Endothelial cell of umbilical vein (primary cell): ENCODE measurements around the gene NRF1. TPM values are rescaled to one million over a fixed set of nuclear protein-coding genes. Genes with fewer than 3 reads are reported as not detected.

Source experiments
- BruUV-seq: library from RNA; stranded (reverse); fragments of 400-500 nt; replicated peaks from 2 replicates; lab custom pipeline; 2021; lab: Mats Ljungman, UMichigan
- CTCF ChIA-PET: fragments of 300-600, 350-600 bp; sonication (Branson Sonifier 250); formaldehyde crosslinking; loops from one replicate; lab custom pipeline; 2021; ENCODE audit warnings: antibody characterized with exemption, inconsistent platforms; lab: Charles Lee
- POLR2A ChIA-PET: fragments of 300-600, 350-600 bp; sonication (Branson Sonifier 250); formaldehyde crosslinking; loops from one replicate; lab custom pipeline; 2021; ENCODE audit warnings: antibody characterized with exemption, inconsistent platforms; lab: Charles Lee
- DNase-seq: peaks from one replicate; pipeline ENCODE4 v3.0.0-alpha.2; 2011; ENCODE audit warnings: low read depth, low spot score
- FAIRE-seq: peaks from 2 replicates; lab custom pipeline; 2011; peaks lifted over from hg19 to GRCh38; lab: Jason Lieb, UNC
- H2AFZ ChIP-seq: 2 replicates; pipeline ENCODE4 v1.6.0; 2012; ENCODE audit warnings: low read depth, low read length, control low read depth, inconsistent platforms
- H3K27ac ChIP-seq: 2 replicates; pipeline ENCODE4 v1.5.1; 2011; ENCODE audit warnings: low read depth, mild to moderate bottlenecking, control low read depth, low read length, moderate library complexity; ENCODE audit not compliant: insufficient read depth
- H3K27me3 ChIP-seq, 2 experiments: 2 replicates each; pipeline versions ENCODE4 v1.6.0 to v1.6.1; 2011; ENCODE audit warnings: low read length in 2 of 2, mixed read lengths in 1 of 2; ENCODE audit not compliant: control insufficient read depth in 2 of 2, insufficient read depth in 2 of 2
- H3K36me3 ChIP-seq, 2 experiments: 2 replicates in 1 of 2; 3 replicates in 1 of 2; pipeline ENCODE4 v1.5.1; 2011; ENCODE audit warnings: low read length in 2 of 2, mild to moderate bottlenecking in 1 of 2, moderate library complexity in 1 of 2; ENCODE audit not compliant: control insufficient read depth in 2 of 2, insufficient read depth in 2 of 2; ENCODE audit errors: extremely low read depth in 1 of 2
- H3K4me1 ChIP-seq: 3 replicates; pipeline ENCODE4 v1.5.1; 2011; ENCODE audit warnings: mild to moderate bottlenecking, low read length; ENCODE audit not compliant: control insufficient read depth, insufficient read depth; ENCODE audit errors: extremely low read depth
- H3K4me2 ChIP-seq: 2 replicates; pipeline ENCODE4 v1.6.1; 2011; ENCODE audit warnings: low read length, control low read depth, mixed read lengths; ENCODE audit not compliant: insufficient read depth
- H3K4me3 ChIP-seq, 3 experiments: fragments of 200-600 bp in 1 of 3; sonication (generic), shearing (Covaris generic) in 1 of 3; replicated peaks in 1 of 3; 2 replicates each; pipeline ENCODE4 v1.5.1; 2011 to 2016; ENCODE audit warnings: control low read depth in 3 of 3, low read length in 3 of 3, mild to moderate bottlenecking in 2 of 3, inconsistent platforms in 1 of 3, low read depth in 1 of 3, moderate library complexity in 1 of 3; ENCODE audit not compliant: insufficient read depth in 1 of 3
- H3K79me2 ChIP-seq: 2 replicates; pipeline ENCODE4 v1.6.0; 2012; ENCODE audit warnings: low read length, inconsistent platforms; ENCODE audit not compliant: control insufficient read depth, insufficient read depth
- H3K9ac ChIP-seq: replicated peaks from 2 replicates; pipeline ENCODE3; 2011; ENCODE audit warnings: low read length, control low read depth; ENCODE audit not compliant: insufficient read depth; ENCODE audit errors: extremely low read depth
- H3K9me1 ChIP-seq: replicated peaks from 3 replicates; pipeline ENCODE4 v1.6.0; 2011; ENCODE audit warnings: mild to moderate bottlenecking, low read length; ENCODE audit not compliant: control insufficient read depth, insufficient read depth; ENCODE audit errors: extremely low read depth
- H3K9me3 ChIP-seq: replicated peaks from 2 replicates; pipeline ENCODE4 v1.5.1; 2012; ENCODE audit warnings: low read length, inconsistent platforms; ENCODE audit not compliant: control insufficient read depth, insufficient read depth
- H4K20me1 ChIP-seq: replicated peaks from 2 replicates; pipeline ENCODE3; 2011; ENCODE audit warnings: mild to moderate bottlenecking, low read length; ENCODE audit not compliant: control insufficient read depth, insufficient read depth; ENCODE audit errors: extremely low read depth
- EZH2 ChIP-seq: IDR thresholded peaks from 2 replicates; pipeline ENCODE4 v1.6.1; 2012; ENCODE audit warnings: borderline replicate concordance, low read depth, mild to moderate bottlenecking, moderate library complexity, low read length, inconsistent platforms; ENCODE audit not compliant: severe bottlenecking
- FOS ChIP-seq: IDR thresholded peaks from 2 replicates; pipeline ENCODE4 v1.6.1; 2011; ENCODE audit warnings: mild to moderate bottlenecking, low read length, moderate library complexity, borderline replicate concordance; ENCODE audit not compliant: insufficient read depth
- GATA2 ChIP-seq: IDR thresholded peaks from 2 replicates; pipeline ENCODE4 v1.7.0; 2011; ENCODE audit warnings: low read depth, mild to moderate bottlenecking, moderate library complexity, mixed read lengths, low read length; ENCODE audit not compliant: insufficient read length, insufficient read depth
- JUN ChIP-seq: IDR thresholded peaks from 2 replicates; pipeline ENCODE4 v1.6.1; 2011; ENCODE audit warnings: borderline replicate concordance, low read depth; ENCODE audit not compliant: insufficient read length, insufficient read depth
- MYC ChIP-seq: IDR thresholded peaks from one replicate; pipeline ENCODE4 v1.6.1; 2011; ENCODE audit warnings: mild to moderate bottlenecking, low read depth, low read length
- POLR2A ChIP-seq: IDR thresholded peaks from 2 replicates; pipeline ENCODE4 v1.6.1; 2012; ENCODE audit warnings: low read depth, mild to moderate bottlenecking, control low read depth, low read length
- POLR2AphosphoS5 ChIP-seq: IDR thresholded peaks from 2 replicates; pipeline ENCODE4 v1.6.1; 2012; ENCODE audit warnings: low read depth, mild to moderate bottlenecking, control low read depth, low read length, moderate library complexity; ENCODE audit not compliant: insufficient read depth
- dilution Hi-C: fragments of 300-500 bp; cut with MboI; formaldehyde crosslinking; loops from one replicate; pipeline ENCODE4 v1.15.0; 2019; ENCODE audit warnings: low sequenced_read_pairs; ENCODE audit not compliant: extremely low pct_ligation_motif_present
- intact Hi-C: fragments of 100-400 bp; cut with micrococcal nuclease; formaldehyde crosslinking; loops from one replicate; pipeline ENCODE4 v1.10.0; 2022
- polyA plus RNA-seq, 4 experiments: library from polyadenylated mRNA; depleted of rRNA in 3 of 4; stranded (reverse) in 3 of 4; unstranded in 1 of 4; fragments of >200 nt; gene quantifications; 2 replicates each; pipeline versions ENCODE4 v1.2.1 to v1.2.3, GENCODE V29; 2011 to 2012; ENCODE audit warnings: missing spikeins in 1 of 4
- total RNA-seq: library from RNA; stranded (reverse); gene quantifications from 2 replicates; pipeline ENCODE4 v1.2.3, GENCODE V29; 2021
- TF ChIP-seq, protein P1 (sequence below), 2 donors: IDR thresholded peaks; 1 replicate in 1 of 2; 2 replicates in 1 of 2; pipeline ENCODE4 v1.5.1; 2011; ENCODE audit warnings: low read length in 2 of 2, mild to moderate bottlenecking in 2 of 2, moderate library complexity in 2 of 2, control low read depth in 1 of 2, inconsistent platforms in 1 of 2, low read depth in 1 of 2; ENCODE audit not compliant: insufficient read depth in 1 of 2; ENCODE audit errors: extremely low read depth in 1 of 2
- TF ChIP-seq, protein P2 (sequence below): IDR thresholded peaks from 2 replicates; pipeline ENCODE4 v1.6.1; 2011; ENCODE audit not compliant: insufficient read depth, insufficient read length

Gene NRF1
- total and polyA plus RNA-seq, 2 donors (not counting 3 experiments of a cell fraction or from before 2014, with no cell fraction given): 14.6 to 20.3 TPM

GRCh38 chr7:129729511-129729910 lies 118.0 kb downstream of the NRF1 start:
- POLR2A ChIA-PET: no interaction called here
- Histone ChIP-seq H3K9ac (no peak overlapping the region), H3K79me2 (no peaks in the 10 kb centered on the region), H4K20me1 (no peaks in the 10 kb centered on the region), H3K9me3 (no peaks in the 10 kb centered on the region), H3K27ac (no peak overlapping the region), H2AFZ (no peak overlapping the region), H3K9me1 (no peaks in the 10 kb centered on the region), H3K4me3 (no peak overlapping the region), H3K27me3 (no peaks in the 10 kb centered on the region), H3K4me2 (no peak overlapping the region), H3K36me3 (peaks cover 4 to 7% of the 10 kb centered on the region in 2 experiments), H3K4me1 (no peaks in the 10 kb centered on the region)
- BruUV-seq: no TSS peak
- no peak for TF ChIP-seq GATA2
- no peak for TF ChIP-seq POLR2A
- no peak for TF ChIP-seq EZH2
- no peak for TF ChIP-seq MYC
- no peak for TF ChIP-seq POLR2AphosphoS5
- no peak for TF ChIP-seq JUN
- TF ChIP-seq, protein P1, sequence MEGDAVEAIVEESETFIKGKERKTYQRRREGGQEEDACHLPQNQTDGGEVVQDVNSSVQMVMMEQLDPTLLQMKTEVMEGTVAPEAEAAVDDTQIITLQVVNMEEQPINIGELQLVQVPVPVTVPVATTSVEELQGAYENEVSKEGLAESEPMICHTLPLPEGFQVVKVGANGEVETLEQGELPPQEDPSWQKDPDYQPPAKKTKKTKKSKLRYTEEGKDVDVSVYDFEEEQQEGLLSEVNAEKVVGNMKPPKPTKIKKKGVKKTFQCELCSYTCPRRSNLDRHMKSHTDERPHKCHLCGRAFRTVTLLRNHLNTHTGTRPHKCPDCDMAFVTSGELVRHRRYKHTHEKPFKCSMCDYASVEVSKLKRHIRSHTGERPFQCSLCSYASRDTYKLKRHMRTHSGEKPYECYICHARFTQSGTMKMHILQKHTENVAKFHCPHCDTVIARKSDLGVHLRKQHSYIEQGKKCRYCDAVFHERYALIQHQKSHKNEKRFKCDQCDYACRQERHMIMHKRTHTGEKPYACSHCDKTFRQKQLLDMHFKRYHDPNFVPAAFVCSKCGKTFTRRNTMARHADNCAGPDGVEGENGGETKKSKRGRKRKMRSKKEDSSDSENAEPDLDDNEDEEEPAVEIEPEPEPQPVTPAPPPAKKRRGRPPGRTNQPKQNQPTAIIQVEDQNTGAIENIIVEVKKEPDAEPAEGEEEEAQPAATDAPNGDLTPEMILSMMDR (IDR thresholded peaks at IDR 0.05; ENCODE audit: extremely low read depth in 1 of 2, insufficient read depth in 1 of 2, low read depth in 1 of 2, low read length in 2 of 2): no peak
- TF ChIP-seq FOS: no peak
- TF ChIP-seq, protein P2, sequence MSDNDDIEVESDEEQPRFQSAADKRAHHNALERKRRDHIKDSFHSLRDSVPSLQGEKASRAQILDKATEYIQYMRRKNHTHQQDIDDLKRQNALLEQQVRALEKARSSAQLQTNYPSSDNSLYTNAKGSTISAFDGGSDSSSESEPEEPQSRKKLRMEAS: no peak
- DNase-seq (no peak), FAIRE-seq (no peak)
- dilution Hi-C loops (no loop called here), intact Hi-C loops (no loop called here)
- CTCF ChIA-PET: no interaction called here
